ENCODE results near the gene NCOR2. TPM values are rescaled to one million over a fixed set of nuclear protein-coding genes. Genes with fewer than 3 reads are reported as not detected.

Gene NCOR2
- total RNA-seq, 1 donor from 2014 or later: 251 TPM

DNA sequence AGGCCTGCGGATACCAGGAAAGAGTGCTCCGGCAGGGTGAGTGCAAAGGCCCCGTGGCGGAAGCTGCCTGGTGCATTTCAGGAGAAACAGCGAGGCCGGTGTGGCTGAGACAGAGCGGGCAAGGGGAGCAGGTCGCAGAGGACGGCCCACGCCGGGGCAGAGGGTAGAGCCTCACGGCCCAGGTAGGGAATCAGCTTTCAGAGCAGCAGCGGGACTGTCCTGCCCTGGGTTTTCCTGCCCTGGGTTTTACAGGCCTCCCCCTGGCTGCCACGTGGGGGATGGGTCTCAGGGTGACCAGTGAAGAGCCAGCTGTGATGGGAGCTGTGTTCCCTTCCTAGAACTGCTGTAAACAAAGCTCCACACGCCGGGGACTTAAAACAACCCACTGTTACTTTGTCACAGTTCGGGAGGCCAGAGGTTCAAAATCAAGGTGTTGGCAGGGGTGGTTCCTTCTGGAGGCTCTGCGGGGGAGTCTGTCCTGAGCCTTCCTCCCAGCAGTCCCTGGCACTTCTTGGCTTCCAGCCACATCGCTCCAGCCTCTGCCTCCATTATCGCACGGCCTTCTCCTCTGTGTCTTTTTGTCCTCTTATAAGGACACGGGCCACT, 10.4 kb downstream of the NCOR2 start:
- peaks cover 26% of the 10 kb centered on the region for H3K4me1 Mint-ChIP-seq (ENCODE audit: low read depth)
- TF ChIP-seq, protein P1, sequence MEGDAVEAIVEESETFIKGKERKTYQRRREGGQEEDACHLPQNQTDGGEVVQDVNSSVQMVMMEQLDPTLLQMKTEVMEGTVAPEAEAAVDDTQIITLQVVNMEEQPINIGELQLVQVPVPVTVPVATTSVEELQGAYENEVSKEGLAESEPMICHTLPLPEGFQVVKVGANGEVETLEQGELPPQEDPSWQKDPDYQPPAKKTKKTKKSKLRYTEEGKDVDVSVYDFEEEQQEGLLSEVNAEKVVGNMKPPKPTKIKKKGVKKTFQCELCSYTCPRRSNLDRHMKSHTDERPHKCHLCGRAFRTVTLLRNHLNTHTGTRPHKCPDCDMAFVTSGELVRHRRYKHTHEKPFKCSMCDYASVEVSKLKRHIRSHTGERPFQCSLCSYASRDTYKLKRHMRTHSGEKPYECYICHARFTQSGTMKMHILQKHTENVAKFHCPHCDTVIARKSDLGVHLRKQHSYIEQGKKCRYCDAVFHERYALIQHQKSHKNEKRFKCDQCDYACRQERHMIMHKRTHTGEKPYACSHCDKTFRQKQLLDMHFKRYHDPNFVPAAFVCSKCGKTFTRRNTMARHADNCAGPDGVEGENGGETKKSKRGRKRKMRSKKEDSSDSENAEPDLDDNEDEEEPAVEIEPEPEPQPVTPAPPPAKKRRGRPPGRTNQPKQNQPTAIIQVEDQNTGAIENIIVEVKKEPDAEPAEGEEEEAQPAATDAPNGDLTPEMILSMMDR (IDR thresholded peaks at IDR 0.05; ENCODE audit: unreplicated experiment): no peak
- peak overlapping the region; percentile 76 for H3K27ac Mint-ChIP-seq

DNA sequence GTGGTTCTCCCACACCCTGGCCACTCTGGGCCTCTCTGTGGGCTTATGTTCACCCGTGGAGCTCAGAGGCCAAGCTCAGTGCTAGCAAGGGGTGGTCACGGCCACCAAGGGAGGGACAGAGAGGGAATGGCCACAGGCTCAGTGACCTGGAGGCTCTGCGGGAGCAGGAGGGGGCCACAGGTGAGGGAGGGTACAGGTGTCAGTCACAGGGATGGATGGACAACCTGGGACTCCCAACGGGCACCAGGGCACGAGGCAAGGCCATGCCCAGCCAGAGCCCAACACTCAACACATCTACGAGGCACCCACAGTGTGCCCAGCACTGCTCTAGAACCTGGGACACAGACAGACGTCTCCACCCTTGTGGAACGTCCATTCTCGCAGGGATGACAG, 11.3 kb downstream of the NCOR2 start:
- no peak overlapping the region for H3K4me3 Mint-ChIP-seq (ENCODE audit: low read depth)
- H3K9me3 Mint-ChIP-seq (ENCODE audit: low read depth): no peaks in the 10 kb centered on the region
- TF ChIP-seq, protein P1 (IDR thresholded peaks at IDR 0.05; ENCODE audit: unreplicated experiment): no peak
- H3K27me3 Mint-ChIP-seq: no peaks in the 10 kb centered on the region
- DNase-seq (ENCODE audit: low spot score, unreplicated experiment): no peak
- H3K36me3 Mint-ChIP-seq (ENCODE audit: insufficient read depth): no peaks in the 10 kb centered on the region
- peaks cover 31% of the 10 kb centered on the region for H3K4me1 Mint-ChIP-seq (ENCODE audit: low read depth)
- H3K27ac Mint-ChIP-seq: no peak overlapping the region

More for the DNA sequence above, 10.4 kb downstream of the NCOR2 start:
- Mint-ChIP-seq H3K4me3 (ENCODE audit: low read depth) (no peak overlapping the region), H3K27me3 (no peaks in the 10 kb centered on the region), H3K36me3 (ENCODE audit: insufficient read depth) (no peaks in the 10 kb centered on the region), H3K9me3 (ENCODE audit: low read depth) (no peaks in the 10 kb centered on the region)
- no peak for DNase-seq (ENCODE audit: low spot score, unreplicated experiment)

DNA sequence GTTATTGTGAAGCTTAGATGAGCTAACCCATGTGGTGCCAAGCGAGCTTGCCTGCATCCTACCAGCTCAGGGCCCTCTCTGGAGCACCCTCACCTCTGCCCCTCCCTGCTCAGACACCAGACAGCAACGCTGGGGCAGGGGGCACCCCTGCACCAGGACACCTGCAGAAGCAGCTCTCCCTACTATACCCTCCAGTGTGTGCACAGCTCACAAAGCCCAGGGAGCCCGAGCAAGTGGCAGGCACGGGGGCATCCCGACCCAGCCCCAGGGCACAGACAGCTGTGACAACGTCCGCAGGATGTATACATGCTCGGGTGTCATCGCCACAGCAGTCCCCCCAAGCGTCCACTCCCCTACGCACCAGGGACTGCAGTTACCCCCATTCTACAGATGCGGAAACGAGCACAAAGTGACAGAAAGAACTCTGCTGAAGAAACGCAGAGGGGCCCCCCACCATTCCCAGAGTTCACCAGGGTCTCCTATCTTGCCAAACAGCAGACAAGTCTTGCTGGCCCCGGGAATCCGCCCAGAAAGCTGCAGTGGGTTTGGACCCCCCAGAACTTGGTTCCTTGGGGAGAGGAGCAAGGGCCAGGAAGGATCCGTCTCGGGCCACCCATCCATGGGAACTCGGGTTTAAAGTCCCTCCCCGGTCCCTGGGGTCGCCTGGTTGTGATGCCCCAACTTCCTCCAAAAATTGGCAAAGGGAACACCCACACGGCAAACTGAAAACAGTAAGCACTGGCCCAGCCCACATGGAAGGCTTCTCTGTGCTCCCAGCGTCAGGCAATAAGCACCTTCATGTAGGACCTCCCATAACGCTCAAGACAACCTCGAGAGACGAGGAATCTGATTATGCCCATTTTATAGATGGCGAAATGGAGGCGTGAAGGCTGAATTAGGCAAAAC, 12.0 kb downstream of the NCOR2 start:
- Mint-ChIP-seq H3K36me3 (ENCODE audit: insufficient read depth) (no peaks in the 10 kb centered on the region), H3K9me3 (ENCODE audit: low read depth) (no peaks in the 10 kb centered on the region), H3K4me1 (ENCODE audit: low read depth) (peaks cover 31% of the 10 kb centered on the region), H3K27me3 (no peaks in the 10 kb centered on the region), H3K27ac (peak overlapping the region; percentile 67), H3K4me3 (ENCODE audit: low read depth) (no peak overlapping the region)
- TF ChIP-seq, protein P1 (IDR thresholded peaks at IDR 0.05; ENCODE audit: unreplicated experiment): no peak
- no peak for DNase-seq (ENCODE audit: low spot score, unreplicated experiment)

- Mint-ChIP-seq H3K36me3 (ENCODE audit: insufficient read depth) (no peaks in the 10 kb centered on the region), H3K27me3 (no peaks in the 10 kb centered on the region), H3K9me3 (ENCODE audit: low read depth) (no peaks in the 10 kb centered on the region), H3K4me1 (ENCODE audit: low read depth) (peaks cover 34% of the 10 kb centered on the region), H3K27ac (peak overlapping the region; percentile 20), H3K4me3 (ENCODE audit: low read depth) (no peak overlapping the region)
- no peak for DNase-seq (ENCODE audit: low spot score, unreplicated experiment)
- TF ChIP-seq, protein P1 (IDR thresholded peaks at IDR 0.05; ENCODE audit: unreplicated experiment): no peak
These were observed 12.9 kb downstream of the NCOR2 start for GRCh38 chr12:124554429-124555029.

GRCh38 chr12:124553862-124554428, 13.5 kb downstream of the NCOR2 start:
- DNase-seq (ENCODE audit: low spot score, unreplicated experiment): no peak
- Mint-ChIP-seq H3K27me3 (no peaks in the 10 kb centered on the region), H3K27ac (peak overlapping the region; percentile 20), H3K4me3 (ENCODE audit: low read depth) (no peak overlapping the region), H3K9me3 (ENCODE audit: low read depth) (no peaks in the 10 kb centered on the region), H3K4me1 (ENCODE audit: low read depth) (peaks cover 35% of the 10 kb centered on the region), H3K36me3 (ENCODE audit: insufficient read depth) (no peaks in the 10 kb centered on the region)
- TF ChIP-seq, protein P1 (IDR thresholded peaks at IDR 0.05; ENCODE audit: unreplicated experiment): no peak
